Neural cell (in vitro differentiated cells): Measurements from ENCODE around the gene UGT3A1. TPM values are rescaled to one million over a fixed set of nuclear protein-coding genes. Genes with fewer than 3 reads are reported as not detected.

Experiments
- H2AFZ ChIP-seq: fragments of 200-600, 300-800 bp; sonication (generic), shearing (Covaris generic); 2 replicates; pipeline ENCODE4 v1.6.0; 2014; ENCODE audit warnings: low read depth, mild to moderate bottlenecking, antibody characterized with exemption, low read length, moderate library complexity
- H3F3A ChIP-seq: fragments of 200-600 bp; shearing (Covaris generic); 2 replicates; pipeline ENCODE4 v1.6.1; 2016; ENCODE audit warnings: mild to moderate bottlenecking, moderate library complexity, mixed read lengths, antibody characterized with exemption, low read length; ENCODE audit not compliant: insufficient read depth, poor library complexity, severe bottlenecking
- H3K27ac ChIP-seq: fragments of 200-600, 300-800 bp; sonication (generic), shearing (Covaris generic); 2 replicates; pipeline ENCODE4 v1.5.1; 2014; ENCODE audit warnings: mild to moderate bottlenecking, low read length, moderate library complexity
- H3K27me3 ChIP-seq: fragments of 300-800, 200-600 bp; sonication (generic), shearing (Covaris generic); 2 replicates; pipeline ENCODE4 v1.6.0; 2014; ENCODE audit warnings: mild to moderate bottlenecking, low read depth, low read length, moderate library complexity; ENCODE audit not compliant: insufficient read depth
- H3K36me3 ChIP-seq: fragments of 300-800, 200-600 bp; sonication (generic), shearing (Covaris generic); 2 replicates; pipeline ENCODE4 v1.5.1; 2014; ENCODE audit warnings: mild to moderate bottlenecking, antibody characterized with exemption, low read length, moderate library complexity; ENCODE audit not compliant: insufficient read depth
- H3K4me2 ChIP-seq: fragments of 300-800, 200-600 bp; sonication (generic), shearing (Covaris generic); 2 replicates; pipeline ENCODE4 v1.6.0; 2014; ENCODE audit warnings: mild to moderate bottlenecking, low read length
- H3K4me3 ChIP-seq: fragments of 300-800, 200-600 bp; sonication (generic), shearing (Covaris generic); 2 replicates; pipeline ENCODE4 v1.5.1; 2014; ENCODE audit warnings: mild to moderate bottlenecking, low read length, moderate library complexity
- H3K79me2 ChIP-seq: fragments of 200-600 bp; shearing (Covaris generic); replicated peaks from 2 replicates; pipeline ENCODE4 v1.6.0; 2014; ENCODE audit warnings: mild to moderate bottlenecking, low read length, moderate library complexity; ENCODE audit not compliant: insufficient read depth
- H3K9ac ChIP-seq: fragments of 300-800, 200-600 bp; sonication (generic), shearing (Covaris generic); 2 replicates; pipeline ENCODE4 v1.6.1; 2016; ENCODE audit warnings: mild to moderate bottlenecking, low read length, mixed read lengths
- H3K9me2 ChIP-seq: fragments of 200-600 bp; shearing (Covaris generic); 2 replicates; pipeline ENCODE4 v1.6.1; 2016; ENCODE audit warnings: mild to moderate bottlenecking, low read length, mixed read lengths; ENCODE audit not compliant: insufficient read depth
- H3K9me3 ChIP-seq: fragments of 200-600, 300-800 bp; sonication (generic), shearing (Covaris generic); 2 replicates; pipeline ENCODE4 v1.6.1; 2016; ENCODE audit warnings: mild to moderate bottlenecking, mixed run types, low read length, moderate library complexity, mixed read lengths
- H4K20me1 ChIP-seq: fragments of 200-600 bp; shearing (Covaris generic); 2 replicates; pipeline ENCODE4 v1.6.1; 2016; ENCODE audit warnings: mild to moderate bottlenecking, mixed run types; ENCODE audit not compliant: insufficient read depth
- EP300 ChIP-seq: fragments of 450-650 bp; conservative IDR thresholded peaks from 2 replicates; pipeline ENCODE4 v1.6.1; 2014; ENCODE audit warnings: antibody characterized with exemption, mild to moderate bottlenecking, moderate library complexity; ENCODE audit not compliant: poor library complexity, severe bottlenecking
- EZH2 ChIP-seq: fragments of 200-600, 300-800 bp; shearing (Covaris generic), sonication (generic); IDR thresholded peaks from 2 replicates; pipeline ENCODE4 v1.6.1; 2014; ENCODE audit warnings: antibody characterized with exemption, low read length, borderline replicate concordance, mild to moderate bottlenecking; ENCODE audit not compliant: insufficient read depth, poor library complexity, severe bottlenecking
- MXI1 ChIP-seq: fragments of 450-650 bp; conservative IDR thresholded peaks from 2 replicates; pipeline ENCODE4 v1.6.1; 2014; ENCODE audit warnings: antibody characterized with exemption, mild to moderate bottlenecking; ENCODE audit not compliant: poor library complexity, severe bottlenecking
- POLR2AphosphoS5 ChIP-seq: IDR thresholded peaks from 2 replicates; pipeline ENCODE4 v1.6.1; 2012
- RAD21 ChIP-seq: fragments of 450-650 bp; conservative IDR thresholded peaks from 2 replicates; pipeline ENCODE4 v1.6.1; 2014; ENCODE audit warnings: antibody characterized with exemption, mild to moderate bottlenecking, moderate library complexity
- SMC3 ChIP-seq: fragments of 450-650 bp; conservative IDR thresholded peaks from 2 replicates; pipeline ENCODE4 v1.6.1; 2014; ENCODE audit warnings: antibody characterized with exemption, mild to moderate bottlenecking, moderate library complexity; ENCODE audit not compliant: poor library complexity
- TAF1 ChIP-seq: IDR thresholded peaks from 2 replicates; pipeline ENCODE4 v1.6.1; 2012; ENCODE audit warnings: low read depth
- polyA plus RNA-seq: library from polyadenylated mRNA; depleted of rRNA; stranded (reverse); fragments of >200 nt; gene quantifications from 2 replicates; pipeline ENCODE4 v1.2.3, GENCODE V29; 2014
- TF ChIP-seq, protein P1 (sequence below): IDR thresholded peaks from 2 replicates; pipeline ENCODE4 v1.6.1; 2012; ENCODE audit warnings: borderline replicate concordance
- TF ChIP-seq, protein P2 (sequence below): fragments of 450-650 bp; IDR thresholded peaks from 2 replicates; pipeline ENCODE4 v1.5.1; 2014; ENCODE audit warnings: antibody characterized with exemption, mild to moderate bottlenecking, moderate library complexity; ENCODE audit not compliant: poor library complexity, severe bottlenecking

UGT3A1 gene
- polyA plus RNA-seq, 1 donor from 2014 or later, result not detected

DNA sequence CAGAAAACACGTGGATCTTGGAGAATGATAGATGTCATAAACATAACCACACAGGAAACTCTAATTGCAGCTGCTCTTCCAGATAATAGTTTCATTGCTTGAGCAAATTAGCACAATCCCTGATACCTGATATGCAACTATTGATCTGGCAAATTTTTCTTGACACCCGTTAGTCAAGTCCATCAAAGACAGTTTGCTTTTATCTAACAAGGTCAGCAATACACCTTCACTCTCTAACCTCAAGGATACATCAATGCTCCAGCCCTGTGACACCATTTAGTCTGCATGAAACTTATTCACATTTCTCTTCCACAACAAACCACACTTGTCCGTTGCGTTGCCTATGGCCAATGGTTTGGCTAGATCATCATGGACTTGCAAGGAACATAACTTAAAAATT lies 16.6 kb downstream of the UGT3A1 start:
- Histone ChIP-seq H4K20me1 (no peaks in the 10 kb centered on the region), H3K9ac (no peak overlapping the region), H3K4me3 (no peak overlapping the region), H3K36me3 (no peaks in the 10 kb centered on the region), H3K27ac (no peak overlapping the region), H3K79me2 (no peaks in the 10 kb centered on the region), H3K9me3 (no peaks in the 10 kb centered on the region), H3K4me2 (no peak overlapping the region), H2AFZ (no peak overlapping the region), H3K9me2 (no peaks in the 10 kb centered on the region), H3K27me3 (no peaks in the 10 kb centered on the region), H3F3A (no peaks in the 10 kb centered on the region)
- no peak for TF ChIP-seq POLR2AphosphoS5

DNA sequence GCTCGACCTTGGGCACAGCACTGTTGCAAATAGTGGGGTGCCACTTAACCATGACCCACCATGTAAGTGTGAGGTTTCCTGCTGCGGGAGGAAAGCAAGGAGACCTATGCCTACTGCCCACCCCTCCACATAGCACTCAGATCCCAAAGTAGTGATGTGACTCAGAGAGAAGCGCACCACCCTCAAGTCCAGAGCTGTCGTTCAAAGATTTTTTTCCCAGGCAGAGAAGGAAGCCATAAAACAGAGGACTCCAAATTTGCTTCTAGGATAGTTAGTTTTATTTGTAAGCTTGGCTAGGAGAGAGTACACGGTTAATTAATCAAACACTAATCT lies 19.3 kb downstream of the UGT3A1 start:
- H3K9me3 ChIP-seq, result no peaks in the 10 kb centered on the region
- H3K79me2 ChIP-seq, result no peaks in the 10 kb centered on the region
- H3K27me3 ChIP-seq, result no peaks in the 10 kb centered on the region
- no peak overlapping the region for H2AFZ ChIP-seq
- H3K27ac ChIP-seq, result no peak overlapping the region
- no peak overlapping the region for H3K4me2 ChIP-seq
- no peak overlapping the region for H3K4me3 ChIP-seq
- no peaks in the 10 kb centered on the region for H3F3A ChIP-seq
- H3K9ac ChIP-seq, result no peak overlapping the region
- no peaks in the 10 kb centered on the region for H4K20me1 ChIP-seq
- no peaks in the 10 kb centered on the region for H3K9me2 ChIP-seq
- no peaks in the 10 kb centered on the region for H3K36me3 ChIP-seq
- TF ChIP-seq, protein P1, sequence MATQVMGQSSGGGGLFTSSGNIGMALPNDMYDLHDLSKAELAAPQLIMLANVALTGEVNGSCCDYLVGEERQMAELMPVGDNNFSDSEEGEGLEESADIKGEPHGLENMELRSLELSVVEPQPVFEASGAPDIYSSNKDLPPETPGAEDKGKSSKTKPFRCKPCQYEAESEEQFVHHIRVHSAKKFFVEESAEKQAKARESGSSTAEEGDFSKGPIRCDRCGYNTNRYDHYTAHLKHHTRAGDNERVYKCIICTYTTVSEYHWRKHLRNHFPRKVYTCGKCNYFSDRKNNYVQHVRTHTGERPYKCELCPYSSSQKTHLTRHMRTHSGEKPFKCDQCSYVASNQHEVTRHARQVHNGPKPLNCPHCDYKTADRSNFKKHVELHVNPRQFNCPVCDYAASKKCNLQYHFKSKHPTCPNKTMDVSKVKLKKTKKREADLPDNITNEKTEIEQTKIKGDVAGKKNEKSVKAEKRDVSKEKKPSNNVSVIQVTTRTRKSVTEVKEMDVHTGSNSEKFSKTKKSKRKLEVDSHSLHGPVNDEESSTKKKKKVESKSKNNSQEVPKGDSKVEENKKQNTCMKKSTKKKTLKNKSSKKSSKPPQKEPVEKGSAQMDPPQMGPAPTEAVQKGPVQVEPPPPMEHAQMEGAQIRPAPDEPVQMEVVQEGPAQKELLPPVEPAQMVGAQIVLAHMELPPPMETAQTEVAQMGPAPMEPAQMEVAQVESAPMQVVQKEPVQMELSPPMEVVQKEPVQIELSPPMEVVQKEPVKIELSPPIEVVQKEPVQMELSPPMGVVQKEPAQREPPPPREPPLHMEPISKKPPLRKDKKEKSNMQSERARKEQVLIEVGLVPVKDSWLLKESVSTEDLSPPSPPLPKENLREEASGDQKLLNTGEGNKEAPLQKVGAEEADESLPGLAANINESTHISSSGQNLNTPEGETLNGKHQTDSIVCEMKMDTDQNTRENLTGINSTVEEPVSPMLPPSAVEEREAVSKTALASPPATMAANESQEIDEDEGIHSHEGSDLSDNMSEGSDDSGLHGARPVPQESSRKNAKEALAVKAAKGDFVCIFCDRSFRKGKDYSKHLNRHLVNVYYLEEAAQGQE, result no peak
- TF ChIP-seq, protein P2, sequence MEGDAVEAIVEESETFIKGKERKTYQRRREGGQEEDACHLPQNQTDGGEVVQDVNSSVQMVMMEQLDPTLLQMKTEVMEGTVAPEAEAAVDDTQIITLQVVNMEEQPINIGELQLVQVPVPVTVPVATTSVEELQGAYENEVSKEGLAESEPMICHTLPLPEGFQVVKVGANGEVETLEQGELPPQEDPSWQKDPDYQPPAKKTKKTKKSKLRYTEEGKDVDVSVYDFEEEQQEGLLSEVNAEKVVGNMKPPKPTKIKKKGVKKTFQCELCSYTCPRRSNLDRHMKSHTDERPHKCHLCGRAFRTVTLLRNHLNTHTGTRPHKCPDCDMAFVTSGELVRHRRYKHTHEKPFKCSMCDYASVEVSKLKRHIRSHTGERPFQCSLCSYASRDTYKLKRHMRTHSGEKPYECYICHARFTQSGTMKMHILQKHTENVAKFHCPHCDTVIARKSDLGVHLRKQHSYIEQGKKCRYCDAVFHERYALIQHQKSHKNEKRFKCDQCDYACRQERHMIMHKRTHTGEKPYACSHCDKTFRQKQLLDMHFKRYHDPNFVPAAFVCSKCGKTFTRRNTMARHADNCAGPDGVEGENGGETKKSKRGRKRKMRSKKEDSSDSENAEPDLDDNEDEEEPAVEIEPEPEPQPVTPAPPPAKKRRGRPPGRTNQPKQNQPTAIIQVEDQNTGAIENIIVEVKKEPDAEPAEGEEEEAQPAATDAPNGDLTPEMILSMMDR, result no peak
- no peak for TF ChIP-seq POLR2AphosphoS5
- no peak for TF ChIP-seq TAF1
- no peak for TF ChIP-seq EZH2
- no peak for TF ChIP-seq RAD21
- no peak for TF ChIP-seq MXI1
- TF ChIP-seq EP300, result no peak
- no peak for TF ChIP-seq SMC3
